NCI-H2107 (cell line): Measurements from ENCODE around the gene DBR1.
"Not testable (repeated sequence)": the region's sequence is repeated elsewhere in the genome, so short reads cannot be mapped to it uniquely, and the experiment has no call there.

Experiments used
- DNase-seq: peaks from one replicate; lab custom pipeline; 2025; lab: John Stamatoyannopoulos, UW

DBR1 gene

DNA sequence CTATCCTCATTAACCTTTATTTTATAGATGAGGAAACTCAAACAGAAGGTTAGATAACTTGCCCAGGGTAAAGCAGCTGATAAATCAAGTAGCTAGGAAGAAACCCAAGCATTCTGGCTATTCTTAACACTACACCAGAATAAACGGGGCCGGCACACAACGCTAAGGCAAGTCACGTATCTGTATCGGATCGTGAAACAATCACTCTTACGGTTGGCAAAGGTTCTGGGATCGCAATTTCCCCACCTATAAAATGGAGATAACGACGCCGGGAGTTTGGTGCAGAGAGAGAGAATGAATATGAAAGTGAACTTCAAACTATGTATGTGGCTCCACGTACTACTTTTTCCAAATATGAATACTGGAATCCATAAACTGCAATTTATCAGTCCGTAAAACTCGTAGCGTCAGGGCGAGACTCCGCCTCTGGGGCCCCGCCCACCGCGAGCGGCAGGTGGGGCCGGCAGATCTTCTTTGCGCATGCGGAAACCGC lies 12.1 kb upstream of the DBR1 start:
- peak; percentile 85 for DNase-seq

DNA sequence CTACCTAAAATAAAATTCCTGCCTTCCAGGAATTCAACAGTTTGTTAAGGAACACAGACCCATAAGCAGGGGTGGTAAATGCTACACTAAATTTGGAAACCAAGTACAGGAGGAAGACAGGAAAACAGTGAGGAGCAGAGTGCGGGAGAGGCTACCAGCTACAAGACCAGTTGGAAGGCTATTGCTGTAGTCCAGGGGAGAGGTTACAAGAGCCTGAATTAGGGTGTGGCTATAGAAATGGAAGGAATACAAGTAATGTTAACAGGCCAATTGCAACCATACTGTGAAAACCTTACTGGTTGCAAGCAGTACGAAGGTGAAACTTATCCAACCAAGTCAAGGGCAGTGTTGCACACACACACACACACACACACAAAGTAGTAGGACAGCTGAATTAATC lies 11.5 kb upstream of the DBR1 start:
- DNase-seq: no peak

DNA sequence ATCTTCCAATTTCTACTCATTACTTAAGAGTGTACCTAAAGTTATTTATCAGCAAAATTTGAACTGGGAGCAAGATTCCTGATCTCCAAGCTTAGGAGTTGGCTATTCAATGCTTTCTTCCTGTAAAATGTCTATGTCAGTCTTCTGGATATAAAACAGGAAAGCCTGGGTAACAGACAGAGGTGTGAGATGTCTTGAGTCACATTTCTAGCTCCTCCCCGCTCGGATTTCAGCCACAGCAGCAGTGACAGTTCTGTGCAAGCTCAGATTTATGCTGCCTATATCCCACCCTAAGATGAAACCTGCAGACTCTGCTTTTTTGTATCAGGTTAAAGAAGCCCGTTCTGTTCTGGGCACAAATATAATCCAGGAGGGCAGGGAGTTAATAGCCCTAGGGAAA lies 10.3 kb upstream of the DBR1 start:
- DNase-seq: no peak

DNA sequence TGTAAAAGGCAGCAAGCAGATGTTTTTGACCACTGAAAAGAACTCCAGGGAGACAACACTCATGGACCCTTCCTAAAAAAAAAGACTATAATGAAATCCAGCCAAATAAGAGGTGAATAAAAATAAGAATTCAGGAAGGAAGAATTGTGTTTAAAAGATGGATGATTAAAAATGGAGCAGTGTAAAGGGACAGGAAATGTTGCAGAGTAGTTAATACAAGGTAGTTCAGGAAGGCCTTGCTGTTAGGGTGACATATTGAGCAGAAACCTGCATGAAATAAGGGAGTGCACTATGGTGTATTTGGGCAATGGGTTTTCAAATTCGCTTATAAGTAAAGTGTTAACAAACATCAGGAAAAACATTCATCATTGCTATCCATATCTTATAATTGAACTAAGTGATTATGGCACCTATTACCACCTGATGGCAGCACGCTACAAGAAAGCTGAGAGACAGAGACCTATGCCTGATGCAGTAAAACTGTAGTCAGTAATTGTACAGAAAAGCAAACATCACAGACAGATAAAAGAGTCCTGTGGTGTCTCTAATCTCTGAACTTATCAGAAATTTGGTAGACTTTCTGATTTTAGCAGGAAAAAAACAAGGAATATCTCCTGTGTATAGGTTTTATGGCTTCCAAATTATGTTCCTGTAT lies 5.8 kb upstream of the DBR1 start:
- peak; percentile 38 for DNase-seq

DNA sequence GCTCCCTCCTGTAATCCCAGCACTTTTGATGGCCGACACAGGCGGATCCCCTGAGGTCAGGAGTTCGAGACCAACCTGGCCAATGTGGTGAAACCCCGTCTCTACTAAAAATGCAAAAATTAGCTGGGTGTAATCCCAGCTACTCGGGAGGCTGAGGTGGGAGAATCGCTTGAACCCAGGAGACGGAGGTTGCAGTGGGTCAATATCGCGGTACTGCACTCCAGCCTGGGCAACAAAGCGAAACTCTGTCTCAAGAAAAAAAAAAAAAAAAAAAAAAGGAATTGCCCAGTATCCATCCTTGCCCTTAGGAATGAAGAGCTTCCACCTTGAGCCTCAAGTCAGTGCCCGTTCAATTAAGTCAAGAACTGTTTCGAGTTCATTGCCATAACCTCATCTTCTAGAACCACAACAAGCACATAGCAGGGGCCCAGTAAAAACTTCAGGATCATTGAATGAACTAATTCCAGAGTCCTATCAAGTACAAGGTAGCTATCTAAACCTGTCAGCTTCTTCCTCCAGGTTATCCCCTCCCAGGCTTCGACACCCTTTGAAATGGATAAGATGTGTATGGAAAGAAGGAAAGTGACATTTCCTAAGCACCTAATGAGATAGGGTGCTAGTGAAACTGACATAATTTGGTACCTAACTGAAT lies 826 bp downstream of the DBR1 start:
- DNase-seq: no peak

DNA sequence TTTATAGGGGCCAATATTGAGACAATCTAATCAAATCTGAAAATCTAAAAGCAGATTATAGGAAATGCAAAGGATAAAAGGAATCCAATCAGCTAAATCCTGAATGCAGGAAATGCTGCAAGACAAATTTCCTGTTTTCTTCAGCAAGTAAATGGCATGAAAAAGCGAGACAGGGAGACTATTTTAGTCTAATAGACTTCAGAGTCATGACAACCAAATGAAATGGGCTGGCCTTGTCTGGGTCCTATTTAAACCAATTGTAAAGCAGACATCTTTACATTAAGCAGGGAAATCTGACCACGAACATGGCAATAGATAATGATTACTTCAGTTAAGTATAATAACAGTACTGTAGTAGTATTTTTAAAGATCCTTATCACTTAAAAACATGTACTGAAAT lies 2.1 kb downstream of the DBR1 start:
- DNase-seq: no peak

DNA sequence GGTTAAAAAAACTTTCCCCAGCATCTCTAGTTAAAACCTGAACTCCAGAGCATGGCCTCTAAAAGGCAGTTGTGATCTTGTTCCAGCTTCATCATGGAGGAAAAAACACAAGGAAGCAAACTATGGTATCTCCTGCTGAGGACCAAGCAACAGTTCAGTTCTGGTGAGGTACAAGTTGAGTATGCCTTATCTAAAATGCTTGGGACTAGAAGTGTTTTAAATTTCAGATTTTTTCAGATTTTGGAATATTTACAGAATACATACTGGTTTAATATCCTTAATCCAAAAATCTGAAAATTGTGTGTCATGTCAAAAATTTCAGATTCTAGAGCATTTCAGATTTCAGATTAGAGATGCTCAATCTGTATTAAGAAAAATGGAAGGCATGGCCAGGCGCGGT lies 9.7 kb downstream of the DBR1 start:
- DNase-seq: no peak

DNA sequence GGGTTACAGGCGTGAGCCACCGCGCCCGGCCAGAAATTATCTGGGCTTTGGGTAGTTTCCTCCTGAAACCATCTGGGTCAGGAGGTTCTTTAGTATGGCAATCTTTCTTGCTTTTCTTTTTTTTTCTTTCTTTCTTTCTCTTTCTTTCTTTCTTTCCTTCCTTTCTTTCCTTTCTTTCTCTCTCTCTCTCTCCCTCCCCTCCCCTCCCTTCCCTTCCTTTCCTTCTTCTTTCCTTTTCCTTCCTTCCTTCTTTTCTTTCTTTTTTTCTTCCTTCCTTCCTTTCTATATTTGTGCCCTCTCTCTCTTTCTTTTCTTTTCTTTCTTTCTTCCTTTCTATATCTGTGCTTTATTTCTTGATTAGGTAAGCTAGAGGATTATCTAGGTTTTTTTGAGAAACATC lies 17.0 kb downstream of the DBR1 start:
- no peak for DNase-seq

DNA sequence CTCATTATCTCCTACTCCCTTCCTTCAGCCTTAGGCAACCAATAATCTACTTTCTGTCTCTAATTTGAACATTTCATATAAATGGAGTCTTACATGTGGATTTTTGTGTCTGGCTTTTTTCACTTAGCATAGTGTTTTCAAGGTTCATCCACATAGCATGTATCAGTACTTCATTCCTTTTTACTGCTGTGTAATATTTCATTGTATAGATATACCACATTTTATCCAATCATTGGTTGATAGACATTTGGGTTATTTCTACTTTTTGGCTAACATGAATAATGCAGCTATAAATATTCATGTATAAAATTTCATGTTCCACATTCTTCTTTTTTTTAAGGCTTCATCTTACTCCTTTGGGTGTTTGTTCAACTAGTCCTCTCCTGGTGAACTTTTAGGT lies 20.2 kb downstream of the DBR1 start:
- DNase-seq: no peak

DNA sequence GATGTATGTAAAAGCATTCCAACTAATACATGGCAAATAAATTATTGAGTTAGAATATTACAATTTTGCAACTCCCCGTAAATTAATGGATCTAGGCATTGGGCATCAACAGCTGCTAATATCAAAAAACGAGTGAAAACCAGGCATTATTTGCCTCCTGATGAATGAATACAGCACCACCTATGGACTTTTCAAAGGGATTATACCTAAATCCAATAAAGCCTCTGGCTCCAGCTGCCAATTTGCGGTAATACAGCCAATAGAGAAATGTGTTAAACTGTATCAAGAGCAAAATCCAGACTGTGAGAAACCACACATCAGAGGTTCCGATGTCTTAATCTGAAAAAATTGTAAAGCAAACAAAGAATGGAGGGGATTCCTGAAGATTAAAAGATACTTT lies 26.2 kb downstream of the DBR1 start:
- DNase-seq: no peak

DNA sequence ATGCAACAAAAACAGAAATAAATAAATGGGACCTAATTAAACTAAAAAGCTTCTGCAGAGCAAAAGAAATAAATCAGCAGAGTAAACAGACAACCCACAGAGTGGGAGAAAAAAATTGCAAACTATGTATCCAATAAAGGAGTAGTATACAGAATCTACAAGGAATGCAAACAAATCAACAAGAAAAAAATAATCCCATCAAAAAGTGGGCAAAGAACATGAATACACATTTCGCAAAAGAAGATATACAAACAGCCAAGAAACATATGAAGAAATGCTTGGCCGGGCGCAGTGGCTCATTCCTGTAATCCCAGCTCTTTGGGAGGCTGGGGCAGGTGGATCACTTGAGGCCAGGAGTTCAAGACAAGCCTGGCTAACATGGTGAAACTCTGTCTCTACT lies 32.5 kb downstream of the DBR1 start:
- DNase-seq: not testable (repeated sequence)

DNA sequence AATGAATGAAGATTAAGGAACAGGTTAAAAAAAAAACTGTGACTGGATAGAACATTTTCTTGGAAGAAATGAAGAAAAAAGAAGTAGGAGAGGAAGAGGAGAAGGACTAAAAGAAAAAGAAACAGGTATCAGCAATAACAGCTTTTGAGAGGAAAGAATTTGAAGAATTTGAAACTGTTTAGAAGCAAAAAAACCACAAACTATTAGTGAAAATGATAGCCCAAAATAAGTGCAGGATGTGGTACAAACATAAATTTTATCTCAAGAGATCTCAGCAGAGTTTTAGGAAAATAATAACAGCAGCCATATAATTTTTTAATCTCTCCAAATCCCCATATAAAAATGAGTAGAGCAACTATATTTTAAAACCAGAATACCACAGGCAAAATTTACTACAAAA lies 33.8 kb downstream of the DBR1 start:
- no peak for DNase-seq

DNA sequence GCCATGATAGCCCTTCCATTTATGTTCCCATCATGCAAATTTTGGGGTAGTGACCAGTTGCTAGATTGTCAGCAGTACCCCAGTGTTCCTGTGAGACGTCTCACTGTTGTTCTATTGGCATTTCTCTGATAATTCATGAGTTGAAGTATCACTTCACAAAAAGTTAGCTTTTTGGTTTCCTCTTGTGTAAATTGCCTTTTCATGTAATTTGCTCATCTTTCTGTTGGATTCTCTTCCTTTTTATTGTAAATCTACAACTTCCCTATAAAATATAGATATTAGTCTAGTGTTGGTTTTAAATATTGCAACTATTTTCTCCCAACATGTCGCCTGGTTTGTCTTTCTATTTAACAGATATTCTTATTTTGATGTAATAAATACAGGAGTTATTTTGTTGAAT lies 35.0 kb downstream of the DBR1 start:
- DNase-seq: no peak

DNA sequence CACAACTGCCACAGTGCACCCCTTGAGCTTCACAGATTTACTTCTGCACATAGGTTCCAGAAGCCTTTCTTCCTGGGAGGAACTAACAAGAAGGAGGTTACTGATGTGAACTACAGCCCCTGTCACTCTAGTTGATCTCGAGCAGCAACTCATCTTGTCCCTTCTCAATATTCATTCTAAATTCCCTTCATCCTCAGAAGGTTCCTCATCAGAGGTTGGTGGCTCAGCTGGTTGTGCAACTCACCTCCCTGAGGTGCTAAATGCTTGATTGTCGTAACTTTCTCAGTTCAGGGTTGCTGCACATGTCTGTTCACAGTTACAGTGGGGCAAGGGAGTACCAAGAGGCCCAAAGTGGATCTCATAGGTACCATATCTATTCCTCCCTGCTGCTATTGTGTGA lies 36.9 kb downstream of the DBR1 start:
- no peak for DNase-seq

DNA sequence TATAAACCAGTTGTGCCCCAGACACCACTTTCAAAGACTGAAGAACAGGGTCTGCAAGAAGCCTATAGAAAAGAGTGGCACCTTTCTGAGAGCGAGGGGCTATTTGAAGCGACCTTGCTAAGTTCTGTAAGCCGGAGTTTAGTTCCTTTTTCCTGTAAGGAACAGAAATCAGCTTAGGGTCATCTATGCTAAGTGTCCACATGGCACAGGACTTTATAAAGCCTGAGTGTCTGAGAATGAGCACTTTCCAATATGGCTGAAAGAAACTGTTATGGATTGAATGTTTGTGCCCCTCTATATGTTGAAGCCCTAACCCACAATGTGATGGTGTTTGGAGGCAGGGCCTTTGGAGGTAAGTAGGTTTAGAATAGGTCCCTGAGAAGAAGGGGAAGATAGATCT lies 38.5 kb downstream of the DBR1 start:
- no peak for DNase-seq

DNA sequence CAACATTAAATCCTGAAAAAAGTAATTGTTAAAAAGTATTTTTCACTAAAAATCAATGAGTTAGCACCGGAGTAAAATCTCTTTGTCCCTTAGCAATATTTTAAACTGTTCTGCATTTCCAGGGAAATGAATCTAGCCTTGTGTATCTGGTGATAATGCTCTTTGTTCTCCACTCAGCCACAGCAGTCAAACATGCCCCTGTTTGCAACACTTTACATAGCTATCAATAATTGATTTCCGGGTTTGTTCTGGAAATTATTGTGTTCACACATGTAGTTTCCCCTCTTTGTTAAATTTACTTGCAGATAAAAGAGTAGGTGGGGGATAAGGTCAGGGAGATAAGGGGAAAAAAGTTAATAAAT lies 38.9 kb downstream of the DBR1 start:
- no peak for DNase-seq

DNA sequence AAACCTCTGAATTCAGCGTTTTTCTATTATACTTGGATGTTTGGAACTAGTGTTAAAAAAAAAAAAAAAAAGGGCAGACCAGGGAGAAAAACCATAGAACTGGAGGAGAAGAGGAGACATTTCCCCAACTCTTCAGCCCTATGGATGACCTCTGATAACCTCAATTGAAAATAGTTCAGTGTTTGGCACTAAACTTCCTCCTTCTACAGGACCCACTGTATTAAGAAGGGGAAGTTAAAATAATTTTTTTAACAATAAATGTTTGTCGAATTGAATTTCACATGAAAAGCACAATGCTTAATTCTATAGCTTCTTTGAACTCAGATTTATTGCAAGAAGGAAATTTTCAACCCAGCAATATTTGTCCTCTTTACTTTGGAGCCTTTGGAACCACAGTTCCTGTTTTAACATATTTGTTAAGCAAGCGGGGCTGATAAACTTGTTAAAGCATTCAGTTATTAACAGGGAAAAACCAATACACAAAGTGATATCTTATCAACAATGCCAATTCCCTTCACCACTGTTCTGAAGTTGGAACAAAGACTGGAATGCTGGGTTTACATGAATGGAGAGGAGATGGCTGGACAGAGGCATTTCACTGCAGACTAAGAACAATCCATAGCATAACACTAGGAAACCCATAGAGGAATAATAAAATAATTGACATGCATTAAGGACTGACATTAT lies 39.4 kb downstream of the DBR1 start:
- no peak for DNase-seq

DNA sequence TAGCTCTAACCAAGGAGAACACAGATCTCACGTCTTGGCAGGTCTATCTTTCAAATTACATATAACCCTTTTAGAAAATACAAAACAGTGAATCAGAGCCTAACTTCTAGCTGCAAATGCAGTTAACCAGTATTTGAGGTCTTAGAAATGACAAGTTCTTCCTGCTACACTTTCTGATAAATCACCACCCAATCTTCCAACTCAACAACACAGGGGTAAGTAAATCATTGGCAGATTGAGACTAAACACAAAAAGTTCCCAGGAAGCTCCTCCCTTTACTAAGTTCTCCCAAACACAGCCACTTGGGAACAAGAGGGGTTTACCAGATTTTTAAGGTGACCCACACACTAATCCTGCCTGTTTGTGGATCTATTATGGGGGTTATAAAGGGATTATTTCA lies 42.5 kb downstream of the DBR1 start, which contains the start of gene A4GNT:
TSS of gene A4GNT (minus strand) at position 152 of the 400 bp plus-strand sequence. CDS start 1,134 bp downstream, outside the sequence.
- DNase-seq: no peak

DNA sequence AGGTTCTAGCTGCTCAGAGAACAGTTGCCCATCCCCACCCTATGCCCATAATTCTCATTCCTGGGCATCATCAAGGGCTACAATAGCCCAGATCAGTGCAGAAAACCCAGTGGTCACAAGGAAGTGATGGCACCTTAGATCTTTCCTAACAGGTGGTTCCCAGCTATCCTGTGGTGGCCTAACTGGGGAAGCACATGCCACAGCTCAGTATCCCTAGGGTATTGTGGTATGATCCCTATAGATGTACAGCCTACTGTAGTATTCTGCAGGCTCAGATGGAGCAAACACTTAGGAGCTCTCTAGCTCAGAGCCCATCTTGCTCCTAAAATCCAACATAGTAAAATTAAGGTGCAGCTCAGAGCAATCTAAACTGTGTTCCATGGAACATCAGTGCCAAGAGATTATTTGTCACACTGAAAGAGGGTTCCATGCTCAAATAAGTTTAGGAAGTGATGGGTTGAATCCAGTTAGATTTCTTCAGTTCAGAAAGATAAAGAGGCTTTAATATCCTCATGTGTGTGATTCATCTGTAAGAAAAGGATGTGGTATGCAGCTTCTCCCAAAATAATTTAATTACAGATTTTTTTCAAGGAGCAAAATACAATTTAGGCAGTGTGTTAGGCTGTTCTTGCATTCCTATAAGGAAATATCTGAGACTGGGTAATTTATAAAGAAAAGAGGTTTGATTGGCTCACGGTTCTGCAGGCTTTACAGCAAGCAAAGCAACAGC lies 46.9 kb downstream of the DBR1 start:
- DNase-seq: no peak

DNA sequence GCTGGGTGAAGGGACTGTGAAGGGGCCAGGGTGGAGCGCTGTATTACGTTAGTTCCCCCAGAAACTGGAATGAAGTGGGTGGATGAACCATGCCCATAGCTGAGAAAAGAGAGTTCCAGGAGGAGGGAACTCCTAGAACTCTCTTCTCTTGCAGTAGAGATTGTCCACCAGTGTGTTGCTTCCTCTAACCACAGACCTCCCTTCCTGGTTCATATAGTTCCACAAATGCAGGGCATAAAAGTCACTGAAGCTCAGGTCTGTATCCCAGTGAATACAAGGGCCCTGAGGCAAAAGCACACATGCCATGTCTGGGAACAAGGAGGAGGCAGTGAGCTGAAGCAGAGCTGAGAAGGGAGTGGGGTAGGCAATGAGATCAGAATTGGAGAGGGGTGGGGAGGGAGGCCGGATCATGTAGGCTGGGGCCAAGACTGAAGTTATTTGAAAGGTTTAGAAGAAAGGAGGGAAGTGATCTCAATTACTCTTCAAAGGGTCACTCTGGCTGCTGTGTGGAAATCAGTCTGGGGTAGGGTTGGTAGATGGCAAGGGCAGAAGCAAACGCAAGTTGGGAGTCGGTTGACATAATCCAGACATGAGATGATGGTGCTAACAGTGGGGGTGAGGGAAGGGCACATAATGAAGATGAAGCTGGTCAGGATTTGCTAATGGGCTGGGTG lies 49.0 kb downstream of the DBR1 start:
- DNase-seq: no peak

DNA sequence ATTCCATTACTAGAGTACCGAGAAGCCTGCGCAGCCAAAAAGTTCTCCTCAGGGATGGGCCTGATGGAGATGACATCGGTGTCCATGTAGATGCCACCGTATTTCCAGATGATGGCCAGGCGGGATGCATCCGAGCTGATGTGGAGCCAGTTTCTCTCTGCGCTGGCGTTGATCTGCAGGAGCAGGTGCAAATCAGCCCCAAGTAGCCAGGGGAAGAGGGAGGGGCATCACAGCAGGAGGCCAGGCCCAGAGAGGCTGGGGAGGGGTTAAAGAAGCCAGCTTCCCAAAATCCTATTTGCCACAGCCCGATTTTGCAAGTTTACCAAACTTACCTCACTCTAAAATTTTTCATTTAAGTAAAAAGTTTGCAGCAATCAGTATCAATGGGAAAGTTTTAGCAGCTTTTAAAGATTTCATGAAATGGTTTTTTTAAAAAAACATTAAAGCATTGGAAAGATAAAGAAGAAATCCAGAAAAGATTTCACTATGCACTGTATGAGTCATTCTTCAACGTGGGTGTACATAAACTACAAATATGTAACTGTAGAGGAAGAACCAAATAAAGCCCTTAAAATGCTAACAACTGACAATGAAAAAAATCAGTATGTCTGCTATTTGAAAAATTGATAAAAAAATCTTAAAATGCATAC lies 49.9 kb downstream of the DBR1 start:
- DNase-seq: no peak

DNA sequence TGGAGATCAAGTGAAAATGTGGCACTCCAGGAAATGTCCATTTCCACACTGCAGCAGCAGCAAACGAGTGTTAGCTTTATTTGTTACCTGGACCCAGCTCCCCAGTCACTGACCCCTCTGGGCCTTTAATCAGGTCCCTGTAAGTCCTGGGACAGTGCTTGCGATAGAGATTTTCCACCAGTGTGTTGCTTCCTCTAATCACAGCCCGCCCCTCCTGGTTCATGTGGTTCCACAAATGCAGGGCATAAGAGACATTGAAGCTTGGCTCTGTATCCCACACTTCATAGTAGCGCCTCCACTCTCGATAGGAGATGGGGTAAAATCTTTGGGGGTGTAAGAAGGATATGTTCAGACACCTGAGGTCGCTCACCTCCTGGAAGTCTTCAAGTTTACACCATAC lies 50.5 kb downstream of the DBR1 start:
- DNase-seq: no peak
